Measurements from ENCODE around the gene NACC1.

DNA sequence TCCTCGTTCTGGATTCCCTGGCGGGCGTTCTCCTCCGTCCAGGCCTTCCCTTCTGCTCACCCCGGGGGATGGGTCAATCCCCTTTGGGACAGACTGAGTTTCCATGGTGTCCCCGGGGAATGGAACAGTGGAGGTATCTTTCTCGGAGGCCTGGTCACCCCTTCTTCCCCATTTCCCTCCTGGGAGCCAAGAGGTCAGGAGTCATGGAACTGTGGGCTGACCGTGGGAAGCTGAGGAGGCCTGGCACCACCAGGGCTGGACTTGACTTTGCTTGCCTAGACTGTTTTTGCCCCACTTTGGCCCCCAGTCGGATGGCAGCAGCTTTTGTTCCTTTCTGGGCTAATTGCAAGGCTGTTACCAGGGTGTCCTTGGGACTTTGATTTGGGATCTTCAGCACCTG is 2.0 kb downstream of the NACC1 start:
- TF ChIP-seq, protein P1, sequence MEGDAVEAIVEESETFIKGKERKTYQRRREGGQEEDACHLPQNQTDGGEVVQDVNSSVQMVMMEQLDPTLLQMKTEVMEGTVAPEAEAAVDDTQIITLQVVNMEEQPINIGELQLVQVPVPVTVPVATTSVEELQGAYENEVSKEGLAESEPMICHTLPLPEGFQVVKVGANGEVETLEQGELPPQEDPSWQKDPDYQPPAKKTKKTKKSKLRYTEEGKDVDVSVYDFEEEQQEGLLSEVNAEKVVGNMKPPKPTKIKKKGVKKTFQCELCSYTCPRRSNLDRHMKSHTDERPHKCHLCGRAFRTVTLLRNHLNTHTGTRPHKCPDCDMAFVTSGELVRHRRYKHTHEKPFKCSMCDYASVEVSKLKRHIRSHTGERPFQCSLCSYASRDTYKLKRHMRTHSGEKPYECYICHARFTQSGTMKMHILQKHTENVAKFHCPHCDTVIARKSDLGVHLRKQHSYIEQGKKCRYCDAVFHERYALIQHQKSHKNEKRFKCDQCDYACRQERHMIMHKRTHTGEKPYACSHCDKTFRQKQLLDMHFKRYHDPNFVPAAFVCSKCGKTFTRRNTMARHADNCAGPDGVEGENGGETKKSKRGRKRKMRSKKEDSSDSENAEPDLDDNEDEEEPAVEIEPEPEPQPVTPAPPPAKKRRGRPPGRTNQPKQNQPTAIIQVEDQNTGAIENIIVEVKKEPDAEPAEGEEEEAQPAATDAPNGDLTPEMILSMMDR (IDR thresholded peaks at IDR 0.05; ENCODE audit: low read depth, low read length, poor library complexity, severe bottlenecking) = no peak
- TF ChIP-seq EZH2phosphoT487 (IDR thresholded peaks at IDR 0.05; ENCODE audit: borderline replicate concordance, low read length) = no peak
